GM12865 (cell line): Measurements from ENCODE around the gene SHANK1.

Experiments used
- DNase-seq: peaks from one replicate; pipeline ENCODE4 v3.0.0; 2010; ENCODE audit warnings: low read depth
- H3K4me3 ChIP-seq: 2 replicates; pipeline ENCODE4 v1.5.1; 2011; ENCODE audit warnings: mild to moderate bottlenecking, low read depth, low read length, control low read depth
- CTCF ChIP-seq: IDR thresholded peaks from 2 replicates; pipeline ENCODE4 v1.5.1; 2011; ENCODE audit warnings: low read length, control low read depth, low read depth, inconsistent platforms; ENCODE audit not compliant: insufficient read depth; ENCODE audit errors: missing control alignments

SHANK1 gene

GRCh38 chr19:50679177-50680125 lies 40.2 kb downstream of the SHANK1 start:
- peak; percentile 90 for DNase-seq
- H3K4me3 ChIP-seq = no peak overlapping the region
- TF ChIP-seq CTCF = no peak

- TF ChIP-seq CTCF = no peak
- DNase-seq = no peak
- no peak overlapping the region for H3K4me3 ChIP-seq
These were observed 41.3 kb downstream of the SHANK1 start for GRCh38 chr19:50678323-50678722.

GRCh38 chr19:50677636-50678035 lies 42.0 kb downstream of the SHANK1 start:
- TF ChIP-seq CTCF = no peak

GRCh38 chr19:50676625-50677197 lies 42.9 kb downstream of the SHANK1 start:
- DNase-seq = no peak
- H3K4me3 ChIP-seq = no peak overlapping the region
- TF ChIP-seq CTCF = no peak

More at GRCh38 chr19:50677636-50678035, 42.0 kb downstream of the SHANK1 start:
- no peak for DNase-seq
- no peak overlapping the region for H3K4me3 ChIP-seq

- no peak for DNase-seq
- TF ChIP-seq CTCF = no peak
- H3K4me3 ChIP-seq = no peak overlapping the region
These were observed 46.5 kb downstream of the SHANK1 start for GRCh38 chr19:50673118-50673517.

- no peak for DNase-seq
- H3K4me3 ChIP-seq = no peak overlapping the region
- no peak for TF ChIP-seq CTCF
These were observed 49.6 kb downstream of the SHANK1 start for GRCh38 chr19:50670102-50670380.
